Thymus (tissue), 11 donors: ENCODE measurements around the gene TAOK1. TPM values are rescaled to one million over a fixed set of nuclear protein-coding genes. Genes with fewer than 3 reads are reported as not detected.
A peak's percentile ranks its signal among the peaks of the same experiment; 100 is the strongest.

Source experiments
- DNase-seq, 9 donors: peaks; one replicate each; pipeline ENCODE4 v3.0.0-alpha.2; 2013; ENCODE audit warnings: low spot score in 9 of 9, low read depth in 6 of 9, missing footprints in 1 of 9
- H3K27ac ChIP-seq, 2 donors: one replicate each; pipeline ENCODE4 v1.5.1; 2013; ENCODE audit warnings: control low read depth in 1 of 2, low read depth in 1 of 2, low read length in 1 of 2, mild to moderate bottlenecking in 1 of 2, moderate library complexity in 1 of 2
- H3K27me3 ChIP-seq, 2 donors: one replicate each; pipeline ENCODE4 v1.5.1; 2013; ENCODE audit warnings: low read length in 1 of 2; ENCODE audit not compliant: control insufficient read depth in 2 of 2, insufficient read depth in 1 of 2
- H3K36me3 ChIP-seq, 2 donors: one replicate each; pipeline ENCODE4 v1.5.1; 2013; ENCODE audit warnings: low read length in 1 of 2, mild to moderate bottlenecking in 1 of 2, moderate library complexity in 1 of 2; ENCODE audit not compliant: control insufficient read depth in 2 of 2, insufficient read depth in 2 of 2
- H3K4me1 ChIP-seq, 2 donors: one replicate each; pipeline ENCODE4 v1.5.1; 2013; ENCODE audit warnings: low read length in 2 of 2; ENCODE audit not compliant: control insufficient read depth in 2 of 2, insufficient read depth in 2 of 2
- H3K4me3 ChIP-seq, 2 donors: one replicate each; pipeline ENCODE4 v1.5.1; 2013; ENCODE audit warnings: low read length in 2 of 2, control low read depth in 1 of 2, mild to moderate bottlenecking in 1 of 2
- H3K9me3 ChIP-seq, 2 donors: one replicate each; pipeline ENCODE4 v1.5.1; 2013; ENCODE audit warnings: low read length in 1 of 2, mild to moderate bottlenecking in 1 of 2; ENCODE audit not compliant: control insufficient read depth in 2 of 2, insufficient read depth in 1 of 2
- WGBS: extraction: QIAGEN DNeasy Blood & Tissue Kit; methylation state at CpG from one replicate; pipeline ENCODE4 v1.1.7; 2013; 5-methylcytosine and 5-hydroxymethylcytosine counted together
- polyA plus RNA-seq: library from polyadenylated mRNA; stranded (reverse); fragments of 200-250 nt; gene quantifications from one replicate; pipeline ENCODE4 v1.2.3, GENCODE V29; 2013
- total RNA-seq: library from RNA; stranded (reverse); fragments of 120-200 nt; gene quantifications from one replicate; pipeline ENCODE4 v1.2.4, GENCODE V29; 2013
- donor health status: healthy.

Gene TAOK1
- total and polyA plus RNA-seq, 2 donors = 11.2 to 19.5 TPM

GRCh38 chr17:29412780-29413565, 22.8 kb downstream of the TAOK1 start:
- H3K27me3 ChIP-seq = no peaks in the 10 kb centered on the region
- no peak overlapping the region for H3K4me3 ChIP-seq
- DNase-seq = no peak
- no peaks in the 10 kb centered on the region for H3K4me1 ChIP-seq
- no peaks in the 10 kb centered on the region for H3K9me3 ChIP-seq
- H3K27ac ChIP-seq = no peak overlapping the region
- H3K36me3 ChIP-seq = peaks cover under 1 to 11% of the 10 kb centered on the region in 2 donors
- WGBS = 96% methylated on average over 7 of the region's 7 CpGs

GRCh38 chr17:29420128-29420527, 30.0 kb downstream of the TAOK1 start:
- H3K4me1 ChIP-seq = no peaks in the 10 kb centered on the region
- H3K36me3 ChIP-seq = peaks cover 8 to 14% of the 10 kb centered on the region in 2 donors
- no peak overlapping the region for H3K4me3 ChIP-seq
- H3K9me3 ChIP-seq = no peaks in the 10 kb centered on the region
- WGBS = 88% methylated on average over 6 of the region's 6 CpGs
- no peaks in the 10 kb centered on the region for H3K27me3 ChIP-seq
- no peak overlapping the region for H3K27ac ChIP-seq
- no peak for DNase-seq

GRCh38 chr17:29430275-29430674, 40.1 kb downstream of the TAOK1 start:
- H3K4me3 ChIP-seq = no peak overlapping the region
- H3K9me3 ChIP-seq = peaks cover 0 to 5% of the 10 kb centered on the region in 2 donors
- no peaks in the 10 kb centered on the region for H3K27me3 ChIP-seq
- no peaks in the 10 kb centered on the region for H3K4me1 ChIP-seq
- H3K36me3 ChIP-seq = peaks cover 3 to 11% of the 10 kb centered on the region in 2 donors
- DNase-seq = no peak
- H3K27ac ChIP-seq = no peak overlapping the region
- 97% methylated on average over 4 of the region's 4 CpGs for WGBS

GRCh38 chr17:29433541-29433940, 43.4 kb downstream of the TAOK1 start:
- Histone ChIP-seq H3K9me3 (no peaks in the 10 kb centered on the region), H3K4me3 (no peak overlapping the region), H3K27me3 (no peaks in the 10 kb centered on the region), H3K36me3 (peaks cover 2 to 8% of the 10 kb centered on the region in 2 donors), H3K27ac (no peak overlapping the region), H3K4me1 (no peaks in the 10 kb centered on the region)
- 81% methylated on average over 4 of the region's 4 CpGs for WGBS
- peak in 2 of 9 donors; percentile 11 to 15 for DNase-seq

- no peak overlapping the region for H3K4me3 ChIP-seq
- no peak overlapping the region for H3K27ac ChIP-seq
- no peaks in the 10 kb centered on the region for H3K9me3 ChIP-seq
- no peaks in the 10 kb centered on the region for H3K27me3 ChIP-seq
- H3K4me1 ChIP-seq = no peaks in the 10 kb centered on the region
- no peak for DNase-seq
- 98% methylated on average over 3 of the region's 3 CpGs for WGBS
- H3K36me3 ChIP-seq = peaks cover 2 to 8% of the 10 kb centered on the region in 2 donors
Measured at GRCh38 chr17:29434550-29434949, 44.4 kb downstream of the TAOK1 start.

- no peaks in the 10 kb centered on the region for H3K9me3 ChIP-seq
- DNase-seq = no peak
- H3K27me3 ChIP-seq = no peaks in the 10 kb centered on the region
- H3K4me3 ChIP-seq = no peak overlapping the region
- 94% methylated on average over 1 of the region's 1 CpG for WGBS
- H3K36me3 ChIP-seq = peaks cover 0 to 4% of the 10 kb centered on the region in 2 donors
- no peak overlapping the region for H3K27ac ChIP-seq
- no peaks in the 10 kb centered on the region for H3K4me1 ChIP-seq
Measured at GRCh38 chr17:29442451-29442850, 52.3 kb downstream of the TAOK1 start.

GRCh38 chr17:29443041-29443739, 53.0 kb downstream of the TAOK1 start:
- Histone ChIP-seq H3K9me3 (no peaks in the 10 kb centered on the region), H3K36me3 (peaks cover 0 to 4% of the 10 kb centered on the region in 2 donors), H3K27ac (no peak overlapping the region), H3K4me3 (no peak overlapping the region), H3K27me3 (no peaks in the 10 kb centered on the region), H3K4me1 (no peaks in the 10 kb centered on the region)
- no peak for DNase-seq

- H3K4me1 ChIP-seq = no peaks in the 10 kb centered on the region
Measured at GRCh38 chr17:29444589-29444988, 54.4 kb downstream of the TAOK1 start.

GRCh38 chr17:29445844-29446243, 55.7 kb downstream of the TAOK1 start:
- Histone ChIP-seq H3K36me3 (peaks cover 4 to 7% of the 10 kb centered on the region in 2 donors), H3K4me3 (no peak overlapping the region), H3K4me1 (no peaks in the 10 kb centered on the region), H3K27me3 (no peaks in the 10 kb centered on the region), H3K9me3 (no peaks in the 10 kb centered on the region), H3K27ac (no peak overlapping the region)
- DNase-seq = no peak

More at GRCh38 chr17:29444589-29444988, 54.4 kb downstream of the TAOK1 start:
- H3K36me3 ChIP-seq = peaks cover 0 to 4% of the 10 kb centered on the region in 2 donors
- H3K27ac ChIP-seq = no peak overlapping the region
- no peak for DNase-seq
- no peaks in the 10 kb centered on the region for H3K27me3 ChIP-seq
- H3K9me3 ChIP-seq = no peaks in the 10 kb centered on the region
- H3K4me3 ChIP-seq = no peak overlapping the region
